Measurements from ENCODE around the gene TFAP2E.

GRCh38 chr1:35641233-35641866 lies 68.2 kb downstream of the TFAP2E start, which contains the start of gene PSMB2:
- TF ChIP-seq CTCF (IDR thresholded peaks at IDR 0.05) = peak in 1 of 4 experiments; percentile 21
- TF ChIP-seq POLR2A (IDR thresholded peaks at IDR 0.05) = peak; percentile 54 to 58

Data from uterus (tissue), 2 donors.